H1 (cell line): Measurements from ENCODE around the gene TMEM144. TPM values are rescaled to one million over a fixed set of nuclear protein-coding genes. Genes with fewer than 3 reads are reported as not detected.

Experiments
- GABPA ChIP-seq: IDR thresholded peaks from 2 replicates; pipeline ENCODE4 v1.6.1; 2011; ENCODE audit warnings: mild to moderate bottlenecking, low read length, moderate library complexity, borderline replicate concordance; ENCODE audit not compliant: insufficient read depth
- GTF2F1 ChIP-seq: IDR thresholded peaks from 2 replicates; pipeline ENCODE4 v1.6.1; 2012; ENCODE audit warnings: low read depth, low read length, improper control_type of control experiment, borderline replicate concordance
- RNF2 ChIP-seq: fragments of 200-900, 300-1000 bp; sonication (generic); IDR thresholded peaks from 2 replicates; pipeline ENCODE4 v1.7.1; 2016; ENCODE audit warnings: borderline replicate concordance, low read depth, mild to moderate bottlenecking, antibody characterized with exemption, low read length; ENCODE audit not compliant: poor library complexity, severe bottlenecking; ENCODE audit errors: missing control alignments
- SIRT6 ChIP-seq: IDR thresholded peaks from one replicate; pipeline ENCODE4 v1.7.1; 2012; ENCODE audit warnings: low read length, inconsistent platforms
- SIX5 ChIP-seq: IDR thresholded peaks from 2 replicates; pipeline ENCODE4 v1.6.1; 2011; ENCODE audit warnings: mild to moderate bottlenecking, low read depth, low read length
- SP4 ChIP-seq: IDR thresholded peaks from 2 replicates; pipeline ENCODE4 v1.6.1; 2012; ENCODE audit warnings: low read length, inconsistent platforms
- polyA plus RNA-seq, 7 experiments: library from polyadenylated mRNA; depleted of rRNA in 3 of 7; stranded (reverse) in 5 of 7; unstranded in 2 of 7; fragments of >200 nt in 5 of 7; fragments of 200-250 nt in 2 of 7; gene quantifications; 1 replicate in 5 of 7; 2 replicates in 1 of 7; 4 replicates in 1 of 7; pipeline versions ENCODE4 v1.2.1 to v1.2.3, GENCODE V29; 2011 to 2013; ENCODE audit warnings: missing spikeins in 2 of 7, mixed read lengths in 2 of 7
- total RNA-seq: library from RNA; stranded (reverse); fragmentation: NEBNext Ultra II Directional; extraction: Animal tissue kit (Norgen Biotek cat#: 25700); gene quantifications from 2 replicates; pipeline ENCODE4 v1.2.1, GENCODE V29; 2021

TMEM144 gene
- total and polyA plus RNA-seq, 2 of the 8 experiments (the other 6 are each of a cell fraction or from before 2014, with no cell fraction given): 1.9 to 2.6 TPM

DNA sequence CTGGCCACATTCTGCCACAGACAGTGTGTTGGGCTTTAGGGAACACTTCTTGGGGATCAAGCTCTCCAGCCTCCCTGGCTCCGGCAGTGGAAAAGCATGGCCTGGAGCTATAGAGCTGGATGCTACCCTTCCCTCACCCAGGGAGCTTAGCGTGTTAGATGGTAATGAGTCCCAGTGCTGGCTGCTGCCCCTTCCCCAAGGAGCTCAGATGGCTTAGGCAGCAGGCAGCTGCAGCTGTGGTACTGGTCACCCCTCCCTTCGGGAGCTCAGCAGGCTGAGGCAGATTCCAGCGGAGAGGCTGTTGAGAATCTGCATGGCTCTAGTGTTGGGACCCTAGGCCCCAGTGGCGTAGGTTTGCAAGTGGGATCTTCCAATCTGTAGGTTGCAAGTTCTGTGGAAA lies 19.5 kb downstream of the TMEM144 start (continued):
- no peak for TF ChIP-seq SIRT6
- TF ChIP-seq GABPA: no peak
- no peak for TF ChIP-seq GTF2F1
- TF ChIP-seq RNF2: no peak
- no peak for TF ChIP-seq SIX5
- no peak for TF ChIP-seq SP4
